Neural cell (in vitro differentiated cells): ENCODE measurements around the gene PRAME.

Experiments used
- EZH2 ChIP-seq: fragments of 200-600, 300-800 bp; shearing (Covaris generic), sonication (generic); IDR thresholded peaks from 2 replicates; pipeline ENCODE4 v1.6.1; 2014; ENCODE audit warnings: antibody characterized with exemption, low read length, borderline replicate concordance, mild to moderate bottlenecking; ENCODE audit not compliant: insufficient read depth, poor library complexity, severe bottlenecking
- POLR2AphosphoS5 ChIP-seq: IDR thresholded peaks from 2 replicates; pipeline ENCODE4 v1.6.1; 2012
- TAF1 ChIP-seq: IDR thresholded peaks from 2 replicates; pipeline ENCODE4 v1.6.1; 2012; ENCODE audit warnings: low read depth
- TF ChIP-seq, protein P1 (sequence below): fragments of 450-650 bp; IDR thresholded peaks from 2 replicates; pipeline ENCODE4 v1.5.1; 2014; ENCODE audit warnings: antibody characterized with exemption, mild to moderate bottlenecking, moderate library complexity; ENCODE audit not compliant: poor library complexity, severe bottlenecking

- TF ChIP-seq, protein P1, sequence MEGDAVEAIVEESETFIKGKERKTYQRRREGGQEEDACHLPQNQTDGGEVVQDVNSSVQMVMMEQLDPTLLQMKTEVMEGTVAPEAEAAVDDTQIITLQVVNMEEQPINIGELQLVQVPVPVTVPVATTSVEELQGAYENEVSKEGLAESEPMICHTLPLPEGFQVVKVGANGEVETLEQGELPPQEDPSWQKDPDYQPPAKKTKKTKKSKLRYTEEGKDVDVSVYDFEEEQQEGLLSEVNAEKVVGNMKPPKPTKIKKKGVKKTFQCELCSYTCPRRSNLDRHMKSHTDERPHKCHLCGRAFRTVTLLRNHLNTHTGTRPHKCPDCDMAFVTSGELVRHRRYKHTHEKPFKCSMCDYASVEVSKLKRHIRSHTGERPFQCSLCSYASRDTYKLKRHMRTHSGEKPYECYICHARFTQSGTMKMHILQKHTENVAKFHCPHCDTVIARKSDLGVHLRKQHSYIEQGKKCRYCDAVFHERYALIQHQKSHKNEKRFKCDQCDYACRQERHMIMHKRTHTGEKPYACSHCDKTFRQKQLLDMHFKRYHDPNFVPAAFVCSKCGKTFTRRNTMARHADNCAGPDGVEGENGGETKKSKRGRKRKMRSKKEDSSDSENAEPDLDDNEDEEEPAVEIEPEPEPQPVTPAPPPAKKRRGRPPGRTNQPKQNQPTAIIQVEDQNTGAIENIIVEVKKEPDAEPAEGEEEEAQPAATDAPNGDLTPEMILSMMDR: no peak
- TF ChIP-seq POLR2AphosphoS5 (no peak), TAF1 (no peak), EZH2 (no peak)
Observed at GRCh38 chr22:22554587-22555284, 4.3 kb downstream of the PRAME start.
